IPS-20b (cell line): ENCODE measurements around the gene LUZP2.

ENCODE experiments used
- H3K27ac ChIP-seq: one replicate; pipeline ENCODE4 v1.5.1; 2013; ENCODE audit warnings: low read length
- H3K27me3 ChIP-seq: 2 replicates; pipeline ENCODE4 v1.6.1; 2013; ENCODE audit warnings: mild to moderate bottlenecking, low read length, inconsistent platforms; ENCODE audit not compliant: insufficient read depth
- H3K36me3 ChIP-seq: 2 replicates; pipeline ENCODE4 v1.6.1; 2013; ENCODE audit warnings: low read depth, mild to moderate bottlenecking, inconsistent platforms, low read length, moderate library complexity; ENCODE audit not compliant: insufficient read depth
- H3K4me1 ChIP-seq: 2 replicates; pipeline ENCODE4 v1.6.1; 2013; ENCODE audit warnings: mild to moderate bottlenecking, control low read depth, inconsistent platforms, low read length, moderate library complexity; ENCODE audit not compliant: insufficient read depth
- H3K4me3 ChIP-seq: 2 replicates; pipeline ENCODE4 v1.5.1; 2013; ENCODE audit warnings: mild to moderate bottlenecking, low read length, inconsistent platforms
- H3K9ac ChIP-seq: 2 replicates; pipeline ENCODE4 v1.6.1; 2013; ENCODE audit warnings: low read depth, mild to moderate bottlenecking, inconsistent platforms, low read length, moderate library complexity
- H3K9me3 ChIP-seq: 2 replicates; pipeline ENCODE4 v1.6.1; 2013; ENCODE audit warnings: mild to moderate bottlenecking, low read depth, low read length, inconsistent platforms; ENCODE audit not compliant: insufficient read depth

Gene LUZP2

GRCh38 chr11:24572376-24572775 is 75.5 kb downstream of the LUZP2 start:
- Histone ChIP-seq H3K9ac (no peak overlapping the region), H3K4me3 (no peak overlapping the region), H3K4me1 (no peaks in the 10 kb centered on the region), H3K9me3 (no peaks in the 10 kb centered on the region), H3K36me3 (no peaks in the 10 kb centered on the region), H3K27ac (no peak overlapping the region), H3K27me3 (no peaks in the 10 kb centered on the region)

- H3K9ac ChIP-seq, result no peak overlapping the region
Measured at GRCh38 chr11:24574461-24574860, 77.6 kb downstream of the LUZP2 start.

GRCh38 chr11:24575392-24575791 is 78.5 kb downstream of the LUZP2 start:
- H3K27me3 ChIP-seq, result no peaks in the 10 kb centered on the region
- H3K4me3 ChIP-seq, result no peak overlapping the region
- H3K9me3 ChIP-seq, result no peaks in the 10 kb centered on the region
- H3K9ac ChIP-seq, result no peak overlapping the region
- no peaks in the 10 kb centered on the region for H3K36me3 ChIP-seq
- no peak overlapping the region for H3K27ac ChIP-seq
- H3K4me1 ChIP-seq, result no peaks in the 10 kb centered on the region

More at GRCh38 chr11:24574461-24574860, 77.6 kb downstream of the LUZP2 start:
- no peaks in the 10 kb centered on the region for H3K9me3 ChIP-seq
- H3K36me3 ChIP-seq, result no peaks in the 10 kb centered on the region
- no peak overlapping the region for H3K4me3 ChIP-seq
- H3K27me3 ChIP-seq, result no peaks in the 10 kb centered on the region
- H3K4me1 ChIP-seq, result no peaks in the 10 kb centered on the region
- no peak overlapping the region for H3K27ac ChIP-seq

GRCh38 chr11:24585192-24585591 is 88.3 kb downstream of the LUZP2 start:
- Histone ChIP-seq H3K9ac (no peak overlapping the region), H3K4me3 (no peak overlapping the region), H3K36me3 (no peaks in the 10 kb centered on the region), H3K27me3 (no peaks in the 10 kb centered on the region), H3K27ac (no peak overlapping the region), H3K9me3 (no peaks in the 10 kb centered on the region), H3K4me1 (no peaks in the 10 kb centered on the region)

- no peaks in the 10 kb centered on the region for H3K36me3 ChIP-seq
- H3K27ac ChIP-seq, result no peak overlapping the region
- no peaks in the 10 kb centered on the region for H3K9me3 ChIP-seq
Measured at GRCh38 chr11:24587635-24588034, 90.8 kb downstream of the LUZP2 start.

GRCh38 chr11:24588081-24588480 is 91.2 kb downstream of the LUZP2 start:
- H3K4me3 ChIP-seq, result no peak overlapping the region
- H3K9me3 ChIP-seq, result no peaks in the 10 kb centered on the region
- no peaks in the 10 kb centered on the region for H3K36me3 ChIP-seq
- no peaks in the 10 kb centered on the region for H3K27me3 ChIP-seq
- H3K9ac ChIP-seq, result no peak overlapping the region
- H3K27ac ChIP-seq, result no peak overlapping the region
- H3K4me1 ChIP-seq, result no peaks in the 10 kb centered on the region

More at GRCh38 chr11:24587635-24588034, 90.8 kb downstream of the LUZP2 start:
- Histone ChIP-seq H3K9ac (no peak overlapping the region), H3K4me3 (no peak overlapping the region), H3K4me1 (no peaks in the 10 kb centered on the region), H3K27me3 (no peaks in the 10 kb centered on the region)

- no peak overlapping the region for H3K27ac ChIP-seq
- H3K9me3 ChIP-seq, result no peaks in the 10 kb centered on the region
- H3K36me3 ChIP-seq, result no peaks in the 10 kb centered on the region
- H3K4me3 ChIP-seq, result no peak overlapping the region
- no peak overlapping the region for H3K9ac ChIP-seq
- H3K27me3 ChIP-seq, result no peaks in the 10 kb centered on the region
- H3K4me1 ChIP-seq, result no peaks in the 10 kb centered on the region
Measured at GRCh38 chr11:24589064-24589463, 92.2 kb downstream of the LUZP2 start.

GRCh38 chr11:24591283-24591682 is 94.4 kb downstream of the LUZP2 start:
- no peak overlapping the region for H3K27ac ChIP-seq
- H3K4me3 ChIP-seq, result no peak overlapping the region
- H3K9me3 ChIP-seq, result no peaks in the 10 kb centered on the region
- no peaks in the 10 kb centered on the region for H3K27me3 ChIP-seq
- H3K36me3 ChIP-seq, result no peaks in the 10 kb centered on the region
- no peaks in the 10 kb centered on the region for H3K4me1 ChIP-seq
- no peak overlapping the region for H3K9ac ChIP-seq

GRCh38 chr11:24592360-24592759 is 95.5 kb downstream of the LUZP2 start:
- no peak overlapping the region for H3K4me3 ChIP-seq
- H3K9me3 ChIP-seq, result no peaks in the 10 kb centered on the region
- H3K27me3 ChIP-seq, result no peaks in the 10 kb centered on the region
- H3K4me1 ChIP-seq, result no peaks in the 10 kb centered on the region
- no peaks in the 10 kb centered on the region for H3K36me3 ChIP-seq
- no peak overlapping the region for H3K9ac ChIP-seq
- H3K27ac ChIP-seq, result no peak overlapping the region

- H3K27me3 ChIP-seq, result no peaks in the 10 kb centered on the region
- no peaks in the 10 kb centered on the region for H3K9me3 ChIP-seq
- no peaks in the 10 kb centered on the region for H3K36me3 ChIP-seq
- H3K27ac ChIP-seq, result no peak overlapping the region
- H3K9ac ChIP-seq, result no peak overlapping the region
- no peaks in the 10 kb centered on the region for H3K4me1 ChIP-seq
- H3K4me3 ChIP-seq, result no peak overlapping the region
Measured at GRCh38 chr11:24593332-24593731, 96.5 kb downstream of the LUZP2 start.

GRCh38 chr11:24594401-24594800 is 97.5 kb downstream of the LUZP2 start:
- Histone ChIP-seq H3K27ac (no peak overlapping the region), H3K9ac (no peak overlapping the region), H3K36me3 (no peaks in the 10 kb centered on the region)

GRCh38 chr11:24598641-24599040 is 101.8 kb downstream of the LUZP2 start:
- no peak overlapping the region for H3K27ac ChIP-seq
- no peaks in the 10 kb centered on the region for H3K27me3 ChIP-seq
- H3K4me1 ChIP-seq, result no peaks in the 10 kb centered on the region
- no peak overlapping the region for H3K9ac ChIP-seq
- no peak overlapping the region for H3K4me3 ChIP-seq
- H3K9me3 ChIP-seq, result no peaks in the 10 kb centered on the region
- no peaks in the 10 kb centered on the region for H3K36me3 ChIP-seq

More at GRCh38 chr11:24594401-24594800, 97.5 kb downstream of the LUZP2 start:
- H3K9me3 ChIP-seq, result no peaks in the 10 kb centered on the region
- no peak overlapping the region for H3K4me3 ChIP-seq
- no peaks in the 10 kb centered on the region for H3K27me3 ChIP-seq
- no peaks in the 10 kb centered on the region for H3K4me1 ChIP-seq
